HepG2 (cell line): ENCODE data around the gene CNR2. TPM values are rescaled to one million over a fixed set of nuclear protein-coding genes. Genes with fewer than 3 reads are reported as not detected.

Experiments used
- FOXO1 ChIP-seq: sonication (generic); formaldehyde crosslinking; IDR thresholded peaks from 2 replicates; pipeline ENCODE4 v1.4.0; 2020; ENCODE audit warnings: missing genetic modification reagents
- MATR3 ChIP-seq: sonication (generic); formaldehyde crosslinking; IDR thresholded peaks from 2 replicates; pipeline ENCODE4 v1.4.0; 2020; ENCODE audit warnings: missing genetic modification reagents
- ZFX ChIP-seq: sonication (generic); formaldehyde crosslinking; IDR thresholded peaks from 2 replicates; pipeline ENCODE4 v1.4.0; 2020; ENCODE audit warnings: mild to moderate bottlenecking, low read depth, missing genetic modification reagents, moderate library complexity
- ZNF263 ChIP-seq: sonication (generic); formaldehyde crosslinking; IDR thresholded peaks from 2 replicates; pipeline ENCODE4 v1.4.0; 2020; ENCODE audit warnings: missing genetic modification reagents
- ZNF629 ChIP-seq: sonication (generic); formaldehyde crosslinking; conservative IDR thresholded peaks from 2 replicates; pipeline ENCODE4 v1.5.0; 2020; ENCODE audit warnings: missing genetic modification reagents
- polyA plus RNA-seq, 8 experiments: library from polyadenylated mRNA; depleted of rRNA in 3 of 8; stranded (reverse) in 7 of 8; unstranded in 1 of 8; fragments of >200 nt; fragmentation: Illumina TruSeq in 4 of 8; extraction: Trizol in 4 of 8; gene quantifications; 2 replicates each; pipeline versions ENCODE4 v1.2.1 to v1.2.3, GENCODE V29; 2011 to 2016; ENCODE audit warnings: low read depth in 4 of 8, missing spikeins in 1 of 8, mixed read lengths in 1 of 8; ENCODE audit not compliant: insufficient read depth in 1 of 8
- total RNA-seq, 5 experiments: library from RNA; depleted of rRNA; stranded (reverse); fragments of >200 nt; fragmentation: Illumina TruSeq; extraction: Trizol; gene quantifications; 2 replicates each; pipeline ENCODE4 v1.2.3, GENCODE V29; 2016; ENCODE audit warnings: low read depth in 1 of 5
- TF ChIP-seq, protein P1 (sequence below): sonication (generic); formaldehyde crosslinking; IDR thresholded peaks from 2 replicates; pipeline ENCODE4; 2020; ENCODE audit warnings: missing genetic modification reagents, mild to moderate bottlenecking, borderline replicate concordance
- TF ChIP-seq, protein P2 (sequence below): sonication (generic); formaldehyde crosslinking; IDR thresholded peaks from 2 replicates; pipeline ENCODE4 v1.9.0; 2022; ENCODE audit warnings: low read depth, missing genetic modification reagents
- TF ChIP-seq, protein P3 (sequence below): sonication (generic); formaldehyde crosslinking; IDR thresholded peaks from 2 replicates; pipeline ENCODE4 v1.5.1; 2020; ENCODE audit warnings: missing genetic modification reagents, mild to moderate bottlenecking, borderline replicate concordance
- TF ChIP-seq, protein P4 (sequence below): sonication (generic); formaldehyde crosslinking; IDR thresholded peaks from 2 replicates; pipeline ENCODE4 v1.4.0; 2020; ENCODE audit warnings: missing genetic modification reagents, mild to moderate bottlenecking, borderline replicate concordance
- TF ChIP-seq, protein P5 (sequence below): fragments of 450-650 bp; IDR thresholded peaks from 2 replicates; pipeline ENCODE4 v1.6.1; 2016

CNR2 gene
- total and polyA plus RNA-seq, 2 of the 13 experiments (the other 11 are each of a cell fraction or from before 2014, with no cell fraction given): not detected

DNA sequence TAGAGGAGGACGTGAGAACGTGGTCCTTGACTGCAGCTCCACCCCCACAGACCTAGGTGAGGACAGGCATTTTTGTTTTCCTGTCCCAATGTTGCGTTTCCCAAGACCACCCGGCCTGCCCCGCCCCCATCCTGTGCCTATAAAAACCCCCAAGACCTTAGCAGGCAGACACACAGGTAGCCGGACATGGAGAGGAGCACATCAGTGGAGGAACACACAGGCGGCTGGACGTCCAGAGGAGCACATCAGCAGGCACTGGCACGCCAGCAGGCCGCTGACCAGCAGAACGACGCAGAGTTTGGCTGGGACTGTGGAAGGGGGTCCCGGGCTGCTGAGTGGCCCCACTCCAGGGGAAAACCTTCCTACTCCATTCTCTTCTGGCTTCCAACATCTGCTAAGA, 75.3 kb downstream of the CNR2 start (continued):
- TF ChIP-seq, protein P1, sequence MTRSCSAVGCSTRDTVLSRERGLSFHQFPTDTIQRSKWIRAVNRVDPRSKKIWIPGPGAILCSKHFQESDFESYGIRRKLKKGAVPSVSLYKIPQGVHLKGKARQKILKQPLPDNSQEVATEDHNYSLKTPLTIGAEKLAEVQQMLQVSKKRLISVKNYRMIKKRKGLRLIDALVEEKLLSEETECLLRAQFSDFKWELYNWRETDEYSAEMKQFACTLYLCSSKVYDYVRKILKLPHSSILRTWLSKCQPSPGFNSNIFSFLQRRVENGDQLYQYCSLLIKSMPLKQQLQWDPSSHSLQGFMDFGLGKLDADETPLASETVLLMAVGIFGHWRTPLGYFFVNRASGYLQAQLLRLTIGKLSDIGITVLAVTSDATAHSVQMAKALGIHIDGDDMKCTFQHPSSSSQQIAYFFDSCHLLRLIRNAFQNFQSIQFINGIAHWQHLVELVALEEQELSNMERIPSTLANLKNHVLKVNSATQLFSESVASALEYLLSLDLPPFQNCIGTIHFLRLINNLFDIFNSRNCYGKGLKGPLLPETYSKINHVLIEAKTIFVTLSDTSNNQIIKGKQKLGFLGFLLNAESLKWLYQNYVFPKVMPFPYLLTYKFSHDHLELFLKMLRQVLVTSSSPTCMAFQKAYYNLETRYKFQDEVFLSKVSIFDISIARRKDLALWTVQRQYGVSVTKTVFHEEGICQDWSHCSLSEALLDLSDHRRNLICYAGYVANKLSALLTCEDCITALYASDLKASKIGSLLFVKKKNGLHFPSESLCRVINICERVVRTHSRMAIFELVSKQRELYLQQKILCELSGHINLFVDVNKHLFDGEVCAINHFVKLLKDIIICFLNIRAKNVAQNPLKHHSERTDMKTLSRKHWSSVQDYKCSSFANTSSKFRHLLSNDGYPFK: 0 out of 2 replicates have a peak, but pooled peaks have one; percentile 18
- TF ChIP-seq, protein P2, sequence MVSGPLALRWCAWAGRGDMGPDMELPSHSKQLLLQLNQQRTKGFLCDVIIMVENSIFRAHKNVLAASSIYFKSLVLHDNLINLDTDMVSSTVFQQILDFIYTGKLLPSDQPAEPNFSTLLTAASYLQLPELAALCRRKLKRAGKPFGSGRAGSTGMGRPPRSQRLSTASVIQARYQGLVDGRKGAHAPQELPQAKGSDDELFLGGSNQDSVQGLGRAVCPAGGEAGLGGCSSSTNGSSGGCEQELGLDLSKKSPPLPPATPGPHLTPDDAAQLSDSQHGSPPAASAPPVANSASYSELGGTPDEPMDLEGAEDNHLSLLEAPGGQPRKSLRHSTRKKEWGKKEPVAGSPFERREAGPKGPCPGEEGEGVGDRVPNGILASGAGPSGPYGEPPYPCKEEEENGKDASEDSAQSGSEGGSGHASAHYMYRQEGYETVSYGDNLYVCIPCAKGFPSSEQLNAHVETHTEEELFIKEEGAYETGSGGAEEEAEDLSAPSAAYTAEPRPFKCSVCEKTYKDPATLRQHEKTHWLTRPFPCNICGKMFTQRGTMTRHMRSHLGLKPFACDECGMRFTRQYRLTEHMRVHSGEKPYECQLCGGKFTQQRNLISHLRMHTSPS (CRISPR knock-in tag): 0 out of 2 replicates have a peak, but pooled peaks have one; percentile 15
- TF ChIP-seq FOXO1 (CRISPR knock-in tag) (no peak), MATR3 (CRISPR knock-in tag) (no peak), ZFX (0 out of 2 replicates have a peak, but pooled peaks have one; percentile 23), ZNF263 (CRISPR knock-in tag) (peak; percentile 83), ZNF629 (CRISPR knock-in tag) (no peak)
- TF ChIP-seq, protein P3, sequence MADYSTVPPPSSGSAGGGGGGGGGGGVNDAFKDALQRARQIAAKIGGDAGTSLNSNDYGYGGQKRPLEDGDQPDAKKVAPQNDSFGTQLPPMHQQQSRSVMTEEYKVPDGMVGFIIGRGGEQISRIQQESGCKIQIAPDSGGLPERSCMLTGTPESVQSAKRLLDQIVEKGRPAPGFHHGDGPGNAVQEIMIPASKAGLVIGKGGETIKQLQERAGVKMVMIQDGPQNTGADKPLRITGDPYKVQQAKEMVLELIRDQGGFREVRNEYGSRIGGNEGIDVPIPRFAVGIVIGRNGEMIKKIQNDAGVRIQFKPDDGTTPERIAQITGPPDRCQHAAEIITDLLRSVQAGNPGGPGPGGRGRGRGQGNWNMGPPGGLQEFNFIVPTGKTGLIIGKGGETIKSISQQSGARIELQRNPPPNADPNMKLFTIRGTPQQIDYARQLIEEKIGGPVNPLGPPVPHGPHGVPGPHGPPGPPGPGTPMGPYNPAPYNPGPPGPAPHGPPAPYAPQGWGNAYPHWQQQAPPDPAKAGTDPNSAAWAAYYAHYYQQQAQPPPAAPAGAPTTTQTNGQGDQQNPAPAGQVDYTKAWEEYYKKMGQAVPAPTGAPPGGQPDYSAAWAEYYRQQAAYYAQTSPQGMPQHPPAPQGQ (CRISPR knock-in tag): 0 out of 2 replicates have a peak, but pooled peaks have one; percentile 17
- TF ChIP-seq, protein P4, sequence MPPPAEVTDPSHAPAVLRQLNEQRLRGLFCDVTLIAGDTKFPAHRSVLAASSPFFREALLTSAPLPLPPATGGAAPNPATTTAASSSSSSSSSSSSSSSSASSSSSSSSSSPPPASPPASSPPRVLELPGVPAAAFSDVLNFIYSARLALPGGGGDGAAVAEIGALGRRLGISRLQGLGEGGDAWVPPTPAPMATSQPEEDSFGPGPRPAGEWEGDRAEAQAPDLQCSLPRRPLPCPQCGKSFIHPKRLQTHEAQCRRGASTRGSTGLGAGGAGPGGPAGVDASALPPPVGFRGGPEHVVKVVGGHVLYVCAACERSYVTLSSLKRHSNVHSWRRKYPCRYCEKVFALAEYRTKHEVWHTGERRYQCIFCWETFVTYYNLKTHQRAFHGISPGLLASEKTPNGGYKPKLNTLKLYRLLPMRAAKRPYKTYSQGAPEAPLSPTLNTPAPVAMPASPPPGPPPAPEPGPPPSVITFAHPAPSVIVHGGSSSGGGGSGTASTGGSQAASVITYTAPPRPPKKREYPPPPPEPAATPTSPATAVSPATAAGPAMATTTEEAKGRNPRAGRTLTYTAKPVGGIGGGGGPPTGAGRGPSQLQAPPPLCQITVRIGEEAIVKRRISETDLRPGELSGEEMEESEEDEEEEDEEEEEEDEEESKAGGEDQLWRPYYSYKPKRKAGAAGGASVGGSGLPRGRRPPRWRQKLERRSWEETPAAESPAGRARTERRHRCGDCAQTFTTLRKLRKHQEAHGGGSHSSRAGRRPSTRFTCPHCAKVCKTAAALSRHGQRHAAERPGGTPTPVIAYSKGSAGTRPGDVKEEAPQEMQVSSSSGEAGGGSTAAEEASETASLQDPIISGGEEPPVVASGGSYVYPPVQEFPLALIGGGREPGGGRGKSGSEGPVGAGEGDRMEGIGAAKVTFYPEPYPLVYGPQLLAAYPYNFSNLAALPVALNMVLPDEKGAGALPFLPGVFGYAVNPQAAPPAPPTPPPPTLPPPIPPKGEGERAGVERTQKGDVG: no peak
- TF ChIP-seq, protein P5, sequence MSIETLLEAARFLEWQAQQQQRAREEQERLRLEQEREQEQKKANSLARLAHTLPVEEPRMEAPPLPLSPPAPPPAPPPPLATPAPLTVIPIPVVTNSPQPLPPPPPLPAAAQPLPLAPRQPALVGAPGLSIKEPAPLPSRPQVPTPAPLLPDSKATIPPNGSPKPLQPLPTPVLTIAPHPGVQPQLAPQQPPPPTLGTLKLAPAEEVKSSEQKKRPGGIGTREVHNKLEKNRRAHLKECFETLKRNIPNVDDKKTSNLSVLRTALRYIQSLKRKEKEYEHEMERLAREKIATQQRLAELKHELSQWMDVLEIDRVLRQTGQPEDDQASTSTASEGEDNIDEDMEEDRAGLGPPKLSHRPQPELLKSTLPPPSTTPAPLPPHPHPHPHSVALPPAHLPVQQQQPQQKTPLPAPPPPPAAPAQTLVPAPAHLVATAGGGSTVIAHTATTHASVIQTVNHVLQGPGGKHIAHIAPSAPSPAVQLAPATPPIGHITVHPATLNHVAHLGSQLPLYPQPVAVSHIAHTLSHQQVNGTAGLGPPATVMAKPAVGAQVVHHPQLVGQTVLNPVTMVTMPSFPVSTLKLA: no peak
